Measurements from ENCODE around the gene SCARF2.

The SCARF2 gene

DNA sequence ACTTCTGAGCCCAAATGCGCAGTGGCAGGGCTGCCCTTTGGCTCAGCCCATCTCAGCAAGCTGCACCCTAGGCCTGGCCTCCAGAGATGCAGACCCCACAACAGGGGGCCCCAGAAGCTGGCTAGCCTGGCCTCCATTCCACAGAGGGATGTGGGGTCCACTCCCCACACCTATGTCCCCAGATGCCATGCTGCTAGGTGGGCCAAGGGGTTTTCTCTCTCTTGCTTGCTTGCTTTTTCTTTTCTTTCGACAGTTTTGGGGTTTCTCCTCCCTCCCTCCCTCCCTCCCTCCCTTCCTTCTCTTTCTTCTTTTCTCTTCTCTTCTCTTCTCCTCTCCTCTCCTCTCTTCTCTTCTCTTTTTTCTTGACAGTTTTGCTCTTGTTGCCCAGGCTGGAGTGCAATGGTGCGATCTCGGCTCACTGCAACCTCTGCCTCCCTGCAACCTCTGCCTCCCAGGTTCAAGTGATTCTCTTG is 9.6 kb downstream of the SCARF2 start:
- TF ChIP-seq, protein P1, sequence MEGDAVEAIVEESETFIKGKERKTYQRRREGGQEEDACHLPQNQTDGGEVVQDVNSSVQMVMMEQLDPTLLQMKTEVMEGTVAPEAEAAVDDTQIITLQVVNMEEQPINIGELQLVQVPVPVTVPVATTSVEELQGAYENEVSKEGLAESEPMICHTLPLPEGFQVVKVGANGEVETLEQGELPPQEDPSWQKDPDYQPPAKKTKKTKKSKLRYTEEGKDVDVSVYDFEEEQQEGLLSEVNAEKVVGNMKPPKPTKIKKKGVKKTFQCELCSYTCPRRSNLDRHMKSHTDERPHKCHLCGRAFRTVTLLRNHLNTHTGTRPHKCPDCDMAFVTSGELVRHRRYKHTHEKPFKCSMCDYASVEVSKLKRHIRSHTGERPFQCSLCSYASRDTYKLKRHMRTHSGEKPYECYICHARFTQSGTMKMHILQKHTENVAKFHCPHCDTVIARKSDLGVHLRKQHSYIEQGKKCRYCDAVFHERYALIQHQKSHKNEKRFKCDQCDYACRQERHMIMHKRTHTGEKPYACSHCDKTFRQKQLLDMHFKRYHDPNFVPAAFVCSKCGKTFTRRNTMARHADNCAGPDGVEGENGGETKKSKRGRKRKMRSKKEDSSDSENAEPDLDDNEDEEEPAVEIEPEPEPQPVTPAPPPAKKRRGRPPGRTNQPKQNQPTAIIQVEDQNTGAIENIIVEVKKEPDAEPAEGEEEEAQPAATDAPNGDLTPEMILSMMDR (IDR thresholded peaks at IDR 0.05; ENCODE audit: low read depth, low read length), result no peak
- TF ChIP-seq, protein P2, sequence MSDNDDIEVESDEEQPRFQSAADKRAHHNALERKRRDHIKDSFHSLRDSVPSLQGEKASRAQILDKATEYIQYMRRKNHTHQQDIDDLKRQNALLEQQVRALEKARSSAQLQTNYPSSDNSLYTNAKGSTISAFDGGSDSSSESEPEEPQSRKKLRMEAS (IDR thresholded peaks at IDR 0.05; ENCODE audit: low read depth, low read length), result no peak
- no peak for TF ChIP-seq MYC (IDR thresholded peaks at IDR 0.05; ENCODE audit: low read depth, low read length)
- TF ChIP-seq POLR2A (IDR thresholded peaks at IDR 0.05; ENCODE audit: extremely low read depth, insufficient read length), result no peak
- DNase-seq (ENCODE audit: low read depth), result no peak
- H3K4me3 ChIP-seq (ENCODE audit: low read depth, low read length), result no peak overlapping the region

DNA sequence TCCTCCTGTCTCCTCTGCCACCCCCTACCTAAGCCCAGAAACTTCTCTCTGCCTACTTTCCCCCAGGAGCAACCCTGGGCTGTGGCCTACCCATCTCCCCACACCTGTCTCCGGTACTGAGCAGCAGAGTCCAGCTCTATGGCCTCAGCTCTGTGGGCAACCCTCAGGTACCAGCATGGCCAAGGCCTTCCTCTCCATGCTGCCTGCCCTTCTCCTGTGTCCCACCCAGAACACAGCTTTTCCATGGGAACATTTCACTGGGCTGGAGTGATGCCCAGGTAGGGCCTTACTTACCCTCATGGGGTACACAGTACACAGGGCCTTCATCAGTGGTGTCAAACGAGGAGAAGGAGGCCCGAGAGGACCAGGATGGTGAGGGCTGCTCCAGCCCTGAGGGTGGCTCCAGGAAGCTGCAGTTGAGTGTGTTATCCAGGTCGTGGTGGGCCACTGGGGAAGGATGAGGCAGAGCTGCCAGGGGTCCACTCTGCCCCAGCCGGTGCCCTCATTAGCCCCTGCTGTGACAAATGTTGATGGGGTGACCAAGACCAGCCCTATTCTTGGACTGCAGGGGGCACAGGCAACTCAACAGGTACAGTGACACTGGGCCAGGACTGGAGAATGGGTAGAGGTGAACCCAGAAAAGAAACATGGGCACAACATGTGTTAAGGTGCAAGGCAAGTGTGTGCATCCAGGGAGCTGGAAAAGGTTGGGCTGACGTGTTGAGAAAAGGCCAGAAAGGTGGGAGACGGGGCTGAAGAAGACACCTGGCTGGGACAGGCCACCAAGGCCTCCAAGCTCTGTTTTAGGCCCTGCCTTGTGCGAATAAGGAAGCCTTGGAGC is 10.3 kb downstream of the SCARF2 start:
- no peak overlapping the region for H3K4me3 ChIP-seq (ENCODE audit: low read depth, low read length)
- TF ChIP-seq POLR2A (IDR thresholded peaks at IDR 0.05; ENCODE audit: extremely low read depth, insufficient read length), result no peak
- TF ChIP-seq MYC (IDR thresholded peaks at IDR 0.05; ENCODE audit: low read depth, low read length), result no peak
- TF ChIP-seq, protein P2 (IDR thresholded peaks at IDR 0.05; ENCODE audit: low read depth, low read length), result no peak
- TF ChIP-seq, protein P1 (IDR thresholded peaks at IDR 0.05; ENCODE audit: low read depth, low read length), result no peak
- no peak for DNase-seq (ENCODE audit: low read depth)

DNA sequence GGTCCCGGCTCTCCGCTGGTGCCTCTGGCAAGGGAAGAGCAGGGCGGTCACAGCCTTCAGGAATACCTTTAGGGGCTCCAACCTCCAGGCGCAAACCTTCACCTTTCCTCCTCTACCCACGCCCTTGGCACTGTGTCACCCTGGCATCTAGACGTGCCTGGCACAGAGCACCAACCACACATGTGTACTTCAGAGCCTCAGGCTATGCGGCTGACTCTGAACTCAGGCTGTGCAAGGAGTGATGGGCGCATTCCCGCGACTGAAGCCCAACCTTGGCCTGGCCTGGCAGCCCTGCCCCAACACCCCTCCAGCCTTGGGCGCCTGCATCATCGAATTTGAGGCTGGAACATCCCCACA is 11.4 kb downstream of the SCARF2 start:
- no peak overlapping the region for H3K4me3 ChIP-seq (ENCODE audit: low read depth, low read length)
- no peak for DNase-seq (ENCODE audit: low read depth)
- TF ChIP-seq, protein P1 (IDR thresholded peaks at IDR 0.05; ENCODE audit: low read depth, low read length), result no peak
- TF ChIP-seq, protein P2 (IDR thresholded peaks at IDR 0.05; ENCODE audit: low read depth, low read length), result no peak
- TF ChIP-seq POLR2A (IDR thresholded peaks at IDR 0.05; ENCODE audit: extremely low read depth, insufficient read length) (no peak), MYC (IDR thresholded peaks at IDR 0.05; ENCODE audit: low read depth, low read length) (no peak)

DNA sequence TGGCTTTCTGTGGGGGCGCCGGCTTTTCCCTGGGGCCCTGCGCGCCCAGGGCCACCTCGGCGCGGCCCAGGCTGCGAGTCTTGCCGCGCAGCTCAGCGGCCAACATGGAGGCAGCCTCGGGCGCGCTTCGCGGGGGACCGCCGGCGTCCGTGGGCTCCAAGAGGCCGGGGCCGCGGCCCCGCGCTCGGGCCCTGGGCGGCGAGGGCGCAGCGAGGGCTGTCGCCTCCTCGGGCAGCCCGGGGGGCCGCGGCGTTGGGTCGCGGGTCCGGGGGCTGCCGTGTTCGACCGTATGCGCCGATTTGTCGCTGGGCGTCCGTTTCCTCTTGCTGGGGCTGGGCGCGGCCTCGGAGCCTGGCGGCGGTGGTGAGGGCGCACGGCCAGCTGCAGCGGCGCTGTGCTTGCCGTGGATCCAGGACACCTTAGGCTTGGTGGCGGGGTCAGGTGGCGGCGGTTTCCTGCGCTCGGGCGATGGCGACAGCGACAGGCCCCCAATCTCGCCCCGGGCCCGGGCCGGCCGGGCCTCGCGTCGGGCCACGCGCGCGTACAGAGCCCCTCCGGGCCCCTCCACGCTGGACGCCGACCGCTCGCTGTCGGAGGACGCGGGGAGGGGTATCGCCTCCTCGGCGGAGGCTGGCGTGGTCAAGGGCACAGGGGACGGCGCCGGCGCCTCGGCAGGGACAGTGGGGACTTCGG is 11.9 kb downstream of the SCARF2 start:
- no peak overlapping the region for H3K4me3 ChIP-seq (ENCODE audit: low read depth, low read length)
- DNase-seq (ENCODE audit: low read depth), result no peak
- no peak for TF ChIP-seq MYC (IDR thresholded peaks at IDR 0.05; ENCODE audit: low read depth, low read length)
- TF ChIP-seq POLR2A (IDR thresholded peaks at IDR 0.05; ENCODE audit: extremely low read depth, insufficient read length), result no peak
- TF ChIP-seq, protein P2 (IDR thresholded peaks at IDR 0.05; ENCODE audit: low read depth, low read length), result no peak
- TF ChIP-seq, protein P1 (IDR thresholded peaks at IDR 0.05; ENCODE audit: low read depth, low read length), result no peak

DNA sequence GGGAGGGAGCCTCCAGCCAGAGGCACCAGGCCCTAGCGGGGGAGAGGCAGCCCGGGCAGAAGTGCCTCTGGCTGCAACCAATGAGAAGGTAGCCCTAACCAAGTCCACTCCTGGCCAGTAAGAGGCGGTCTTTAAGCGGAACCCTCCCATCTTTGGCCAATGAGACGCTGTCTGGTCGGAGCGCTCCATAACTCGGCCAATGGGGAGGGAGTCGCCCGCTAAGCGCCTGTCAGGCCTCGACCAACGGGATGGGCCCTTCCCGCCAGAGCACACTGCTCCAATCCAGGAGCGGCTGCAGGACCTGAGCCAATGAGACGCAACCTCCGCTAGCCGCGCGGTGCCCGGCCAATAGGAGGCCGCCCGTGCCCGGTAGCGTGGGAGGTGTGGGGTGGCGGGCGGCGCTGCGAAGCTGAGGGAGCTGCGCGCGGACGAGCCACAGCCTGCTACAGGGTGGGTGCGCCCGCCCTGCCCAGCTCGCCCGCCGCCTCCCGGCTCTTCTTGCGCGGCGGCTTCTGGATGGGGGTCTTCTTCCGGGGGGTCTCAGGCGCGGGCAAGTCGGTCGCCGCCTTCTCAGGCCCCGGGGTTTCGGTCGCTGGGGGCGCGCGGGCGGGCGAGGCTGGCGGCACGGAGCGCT is 12.6 kb downstream of the SCARF2 start:
- no peak overlapping the region for H3K4me3 ChIP-seq (ENCODE audit: low read depth, low read length)
- DNase-seq (ENCODE audit: low read depth), result no peak

More for the DNA sequence above, 12.6 kb downstream of the SCARF2 start:
- TF ChIP-seq, protein P2 (IDR thresholded peaks at IDR 0.05; ENCODE audit: low read depth, low read length), result no peak
- no peak for TF ChIP-seq MYC (IDR thresholded peaks at IDR 0.05; ENCODE audit: low read depth, low read length)
- no peak for TF ChIP-seq POLR2A (IDR thresholded peaks at IDR 0.05; ENCODE audit: extremely low read depth, insufficient read length)
- TF ChIP-seq, protein P1 (IDR thresholded peaks at IDR 0.05; ENCODE audit: low read depth, low read length), result no peak
